Measurements from ENCODE around the gene DDX25.

The DDX25 gene

DNA sequence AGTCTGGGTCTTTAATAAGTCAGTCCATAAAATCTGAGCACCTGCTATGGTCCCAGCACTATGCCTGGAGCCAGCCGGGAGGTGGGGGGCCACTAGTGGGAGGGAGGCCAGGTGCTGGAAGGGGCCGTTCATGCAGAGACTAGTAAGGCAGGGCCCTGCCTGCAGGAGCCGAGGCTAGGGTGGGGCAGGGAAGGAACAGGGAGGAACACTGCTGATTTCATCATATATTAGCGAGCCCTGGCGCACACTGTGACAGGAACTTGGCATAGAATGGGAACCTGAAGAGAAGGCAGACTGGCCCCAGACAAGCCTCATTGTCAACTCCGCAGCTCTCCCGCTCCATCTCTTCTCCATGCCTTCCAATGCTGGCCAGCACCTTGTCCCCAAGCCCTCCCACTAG lies 48.7 kb downstream of the DDX25 start:
- peak; percentile 28 for DNase-seq

DNA sequence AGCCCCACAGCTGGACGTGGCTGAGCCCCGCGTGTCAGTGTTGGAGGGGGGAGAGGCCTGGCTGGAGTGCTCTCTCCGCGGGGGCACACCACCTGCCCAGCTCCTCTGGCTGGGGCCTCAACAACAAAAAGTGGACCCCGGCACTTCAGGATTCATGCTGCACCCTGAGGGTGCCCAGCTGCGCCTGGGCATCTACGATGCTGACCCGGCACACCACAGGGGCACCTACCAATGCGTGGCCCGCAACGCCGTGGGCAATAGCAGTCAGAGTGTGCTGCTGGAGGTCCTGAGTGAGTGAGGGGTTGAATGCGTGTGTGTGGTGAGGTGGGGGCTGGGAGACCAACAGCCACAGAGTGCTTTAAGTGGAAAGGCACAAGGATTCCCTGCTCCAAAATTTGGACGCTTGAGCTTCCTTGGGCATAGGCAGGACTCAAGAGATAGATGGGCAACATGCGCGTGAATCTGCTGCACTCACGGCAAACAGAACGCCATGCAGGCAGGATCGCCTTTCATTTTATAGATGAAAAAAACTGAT lies 49.2 kb downstream of the DDX25 start:
- DNase-seq = no peak

DNA sequence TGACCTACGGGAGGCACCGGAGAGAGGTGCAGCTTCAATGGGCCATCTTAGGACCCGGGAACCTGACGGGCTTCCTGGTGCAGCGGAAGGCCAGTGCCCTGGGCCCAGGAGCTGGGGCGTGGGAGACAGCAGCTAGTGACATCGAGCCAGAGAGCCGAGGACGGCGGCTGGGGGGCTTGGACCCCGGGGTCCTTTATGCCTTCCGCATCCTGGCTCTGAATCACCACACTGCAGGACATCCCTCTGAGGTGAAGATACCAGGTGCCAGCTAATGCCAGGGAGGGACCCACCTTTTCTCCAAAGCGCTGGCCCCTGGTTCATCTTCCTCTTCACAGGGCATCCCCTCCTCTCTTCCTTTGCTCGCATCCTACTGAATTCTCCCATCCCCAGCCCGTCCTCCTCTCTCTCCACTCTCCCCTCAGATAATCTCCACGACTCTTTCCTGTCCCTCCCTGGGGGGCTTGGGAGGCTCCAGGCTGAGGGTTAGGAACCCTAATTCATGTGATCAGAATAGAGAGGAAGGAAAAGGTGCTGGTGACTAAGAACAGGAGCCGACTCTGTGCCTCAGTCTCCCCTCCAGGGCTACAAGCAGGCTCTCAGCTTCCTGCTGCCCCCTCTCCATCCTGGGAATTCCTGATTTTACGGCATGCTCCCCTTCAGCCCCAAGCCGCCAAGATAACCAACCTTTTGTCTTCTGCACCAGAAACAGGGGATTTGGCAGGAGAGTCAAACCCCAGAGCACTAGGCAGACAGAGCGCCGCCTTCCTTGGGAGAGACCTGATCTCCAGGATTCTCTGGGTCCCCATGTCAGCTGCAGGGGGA lies 50.0 kb downstream of the DDX25 start:
- DNase-seq = no peak

DNA sequence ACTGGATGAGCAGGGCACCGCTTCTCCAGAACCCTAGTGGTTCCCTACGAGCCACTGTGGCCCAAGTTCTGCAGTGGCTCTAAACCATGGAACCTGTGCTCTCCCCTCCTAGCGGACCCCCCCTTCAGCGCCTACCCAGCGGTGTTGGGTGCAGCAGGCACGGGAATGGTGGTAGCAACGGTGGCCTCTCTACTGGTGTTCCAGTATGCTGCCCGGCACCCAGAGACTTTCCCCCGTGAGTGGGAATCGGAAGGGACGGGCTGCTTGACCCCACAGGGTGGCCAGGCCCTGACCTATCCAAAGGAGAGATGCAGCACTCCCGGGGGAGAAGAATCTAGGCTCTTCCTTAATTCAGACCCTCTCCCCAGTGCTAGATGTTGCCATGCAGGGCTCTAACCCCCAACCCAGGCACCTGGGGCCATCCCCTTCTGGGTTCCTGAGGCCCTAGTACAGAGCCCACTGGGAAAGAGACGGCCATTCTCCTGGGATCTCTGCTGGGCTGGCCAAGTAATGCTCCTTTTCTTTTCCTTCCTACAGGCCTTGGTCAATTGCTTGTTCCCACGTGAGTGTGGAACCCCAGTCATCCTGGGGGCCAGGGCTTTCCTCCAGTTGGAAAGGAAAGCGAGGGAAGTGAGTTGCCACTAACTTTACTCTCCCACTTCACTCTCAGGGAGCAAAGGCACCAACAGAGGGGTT lies 50.8 kb downstream of the DDX25 start:
- DNase-seq = no peak

DNA sequence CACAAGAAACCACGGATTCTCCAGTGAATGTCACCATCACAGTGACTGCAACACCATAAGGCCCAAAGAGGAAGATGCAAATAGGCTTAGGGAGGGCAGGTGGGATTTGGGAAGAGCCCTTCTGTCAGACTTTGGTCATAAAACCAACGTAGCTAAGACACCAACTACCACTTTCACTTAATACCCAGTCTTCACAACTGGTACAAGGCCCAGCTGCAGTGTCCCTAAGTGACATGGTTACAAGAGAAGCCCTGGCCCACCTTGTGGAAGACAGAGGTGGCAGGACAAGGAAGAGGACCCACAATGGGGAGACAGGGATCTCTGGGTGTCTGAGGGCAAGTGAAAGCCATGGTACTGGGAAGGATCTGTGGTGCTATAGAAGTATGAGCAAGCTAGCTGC lies 51.5 kb downstream of the DDX25 start:
- no peak for DNase-seq

DNA sequence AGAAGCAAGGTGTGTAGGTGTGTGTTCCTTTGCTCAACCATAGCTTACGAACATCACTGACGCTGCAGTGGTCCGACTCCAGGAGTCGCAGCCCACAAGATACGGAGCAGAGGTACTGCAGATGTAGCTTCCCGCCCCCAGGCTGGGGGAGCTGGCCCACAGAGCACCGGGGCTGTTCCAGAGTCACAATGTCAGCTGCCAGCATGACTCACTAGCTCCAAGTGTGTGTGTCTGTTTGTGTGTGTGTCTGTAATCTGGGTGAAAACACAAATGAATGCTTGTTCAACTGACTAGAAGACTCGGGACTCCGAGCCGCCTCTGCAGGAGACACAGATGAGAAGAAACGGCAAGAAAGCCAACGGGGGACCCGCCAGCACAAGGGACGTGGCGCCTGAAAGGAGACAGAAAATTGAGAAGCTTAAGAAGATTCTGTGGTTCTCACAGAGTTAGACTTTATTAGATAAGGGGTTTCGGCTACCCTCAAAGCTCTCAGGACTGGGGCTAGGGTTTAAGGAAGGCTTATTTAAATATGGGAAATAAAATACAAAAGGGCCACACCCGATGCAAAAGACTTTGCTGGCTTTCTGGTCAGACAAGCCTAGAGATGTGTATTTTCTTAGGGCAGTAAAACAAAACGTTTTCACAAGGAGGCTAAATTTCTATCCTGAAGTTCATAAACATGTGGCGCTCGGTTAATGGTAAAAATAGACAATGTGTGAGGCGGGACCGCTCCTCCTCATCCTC lies 52.3 kb downstream of the DDX25 start:
- DNase-seq = no peak

DNA sequence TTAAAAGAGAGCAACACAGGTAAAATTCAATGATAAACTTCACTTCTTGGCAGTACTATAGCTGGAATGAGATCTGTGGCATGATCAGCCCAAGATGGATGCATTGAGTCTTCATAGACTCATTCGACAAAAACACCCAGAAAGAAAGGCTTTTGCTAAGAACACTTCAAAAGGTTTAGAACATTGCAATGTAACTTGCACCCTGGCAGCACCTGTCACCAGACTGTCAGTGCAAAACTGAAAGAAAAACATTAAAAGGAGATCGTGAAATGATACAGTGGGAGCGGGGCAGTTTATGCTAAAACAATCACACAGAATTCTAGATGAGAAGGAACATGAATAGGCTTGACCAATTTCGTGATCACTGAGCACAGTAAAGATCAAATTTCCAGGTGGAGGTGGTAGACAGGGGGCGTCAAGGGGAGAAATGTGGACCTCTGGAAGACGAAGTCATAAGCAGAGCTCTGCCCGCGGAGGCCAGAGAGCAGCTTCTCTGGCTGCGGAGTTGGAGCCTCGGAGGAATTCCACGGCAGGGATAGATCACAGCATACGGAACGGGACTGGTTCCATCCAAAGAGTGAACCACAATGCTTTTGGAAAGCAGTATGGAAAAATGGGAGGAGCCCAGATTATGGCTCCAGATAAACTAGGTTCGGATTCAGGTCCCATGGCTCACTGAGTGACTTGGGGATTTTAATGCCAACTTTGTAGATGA lies 53.5 kb downstream of the DDX25 start:
- no peak for DNase-seq

DNA sequence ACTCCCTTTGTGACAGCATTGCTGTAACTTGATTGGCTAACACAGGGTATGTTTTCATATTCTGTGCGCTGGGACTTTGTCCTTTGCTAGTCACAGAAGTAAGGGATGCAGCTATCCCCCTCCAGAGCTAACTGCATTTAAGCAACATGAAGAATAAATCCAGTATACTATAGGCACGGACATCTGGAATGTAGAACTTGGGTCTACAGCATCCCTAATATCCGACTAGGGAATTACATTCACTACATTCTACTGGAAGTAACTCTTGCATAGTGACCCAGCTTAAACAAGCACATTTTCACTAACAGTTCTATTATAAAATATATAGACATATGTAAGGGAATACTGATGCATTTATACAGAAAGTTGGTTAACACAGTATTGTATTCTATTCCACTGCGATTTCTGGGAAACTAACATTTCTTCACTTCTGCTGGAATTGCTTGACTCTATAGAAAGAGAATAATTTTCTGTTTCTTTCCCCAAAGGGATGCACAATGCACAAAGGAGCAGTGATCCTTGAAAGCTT lies 54.6 kb downstream of the DDX25 start:
- DNase-seq = no peak

DNA sequence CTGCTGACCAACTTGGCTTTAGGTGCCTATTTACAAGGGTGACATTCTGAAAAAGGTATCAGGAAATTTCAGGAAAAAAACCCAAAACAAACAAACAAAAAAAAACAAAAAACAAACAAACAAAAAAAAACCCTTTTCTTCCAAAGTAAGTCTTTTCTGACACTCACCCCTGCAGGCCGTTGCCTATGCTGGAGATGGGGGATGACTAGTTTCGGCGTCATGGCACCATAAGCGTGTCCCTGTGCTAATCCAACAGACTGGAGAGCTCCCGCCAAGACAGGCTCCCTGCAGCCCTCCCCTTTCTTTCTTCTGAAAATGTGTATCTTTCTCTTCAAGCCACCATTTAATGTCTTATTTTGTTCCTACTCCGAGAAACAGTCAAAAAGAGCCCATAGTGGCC lies 55.2 kb downstream of the DDX25 start:
- no peak for DNase-seq

DNA sequence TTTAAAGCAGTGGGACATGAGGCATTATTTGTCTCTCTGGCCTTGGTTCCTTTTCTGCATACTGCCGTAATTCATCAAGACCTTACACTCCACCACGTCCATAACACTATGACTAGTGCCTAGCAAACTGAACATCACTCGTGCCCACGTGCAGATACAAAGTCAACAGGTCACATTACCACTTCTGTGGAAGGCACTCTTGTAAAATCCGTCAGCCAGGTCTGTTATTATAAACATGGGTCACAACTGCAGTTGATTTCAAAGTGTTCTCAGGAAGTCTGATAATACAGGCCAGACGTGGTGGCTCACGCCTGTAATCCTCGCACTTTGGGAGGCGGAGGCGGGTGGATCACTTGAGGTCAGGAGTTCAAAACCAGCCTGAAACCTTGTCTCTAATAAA lies 55.6 kb downstream of the DDX25 start:
- DNase-seq = no peak

DNA sequence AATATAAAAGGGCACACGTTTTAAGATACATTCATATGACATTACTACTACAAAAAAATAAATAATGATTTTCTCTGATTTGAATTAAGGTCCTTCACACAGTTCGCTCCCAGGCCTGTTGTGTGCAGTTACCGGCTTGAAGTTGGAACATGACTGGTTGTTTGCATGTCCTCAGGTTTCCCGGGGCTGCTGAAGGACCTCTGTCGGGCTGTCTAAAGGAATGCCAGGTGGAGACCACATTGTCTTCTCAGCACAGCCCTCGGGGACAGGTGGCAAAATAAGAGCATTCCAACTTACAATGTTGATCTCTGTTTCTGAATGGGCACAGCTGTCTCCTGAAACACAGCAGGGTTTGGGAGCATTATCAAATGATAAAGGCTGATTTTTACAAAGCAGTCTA lies 56.5 kb downstream of the DDX25 start:
- DNase-seq = no peak

DNA sequence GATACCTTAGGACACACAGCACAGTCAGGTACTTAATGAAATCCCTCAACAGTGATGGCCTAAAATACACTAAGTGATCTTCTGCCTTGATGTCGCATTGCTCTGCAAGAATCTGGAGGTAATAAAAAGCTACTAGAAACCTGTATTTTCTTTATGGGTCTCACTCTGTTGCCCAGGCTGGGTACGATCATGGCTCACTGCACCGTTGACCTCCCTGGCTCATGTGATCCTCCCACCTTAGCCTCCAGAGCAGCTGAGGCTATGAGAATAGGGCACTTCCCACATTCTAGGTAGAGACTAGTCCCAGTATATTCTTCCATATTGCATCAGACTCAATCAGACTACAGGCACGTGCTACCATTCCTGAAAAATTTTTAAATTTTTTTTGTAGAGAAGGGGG lies 63.2 kb downstream of the DDX25 start:
- DNase-seq = no peak

DNA sequence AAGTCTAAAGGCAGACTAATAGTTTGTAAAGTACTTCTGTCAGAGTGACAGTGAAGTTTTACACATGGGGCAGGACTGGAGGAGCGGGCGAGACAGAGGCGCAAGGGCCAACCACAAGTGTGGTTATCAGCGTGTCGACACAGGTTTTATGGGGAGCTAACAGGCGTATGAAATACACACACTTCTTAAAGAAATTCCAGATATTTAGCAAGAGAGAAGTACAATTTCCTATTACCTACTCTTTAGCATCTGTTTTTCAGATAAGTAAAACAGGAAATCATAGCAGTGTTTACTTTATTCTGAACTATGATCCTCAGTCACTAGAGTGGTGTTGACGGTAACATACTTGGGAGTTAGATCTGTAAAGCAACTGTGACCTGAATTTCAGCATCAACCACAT lies 64.0 kb downstream of the DDX25 start:
- DNase-seq = no peak

DNA sequence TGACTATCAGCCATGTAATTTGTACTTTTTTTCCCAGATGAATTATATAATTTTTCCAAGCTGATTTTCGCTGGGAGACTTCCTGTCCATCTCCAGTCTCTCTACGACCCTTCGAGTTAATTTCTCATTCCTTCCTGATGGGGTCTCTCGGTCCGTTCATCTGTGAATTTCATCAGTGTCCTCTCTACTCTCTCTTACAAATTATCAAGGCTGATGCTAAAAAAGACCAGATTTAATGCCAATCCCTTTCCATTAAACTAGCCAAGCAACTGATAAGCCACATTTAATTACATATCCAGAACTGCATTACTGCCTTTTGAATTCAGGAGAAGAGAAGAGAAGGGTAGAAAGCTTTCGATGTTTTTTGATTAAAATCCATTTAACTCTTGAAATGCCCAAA lies 67.3 kb downstream of the DDX25 start:
- DNase-seq = no peak

DNA sequence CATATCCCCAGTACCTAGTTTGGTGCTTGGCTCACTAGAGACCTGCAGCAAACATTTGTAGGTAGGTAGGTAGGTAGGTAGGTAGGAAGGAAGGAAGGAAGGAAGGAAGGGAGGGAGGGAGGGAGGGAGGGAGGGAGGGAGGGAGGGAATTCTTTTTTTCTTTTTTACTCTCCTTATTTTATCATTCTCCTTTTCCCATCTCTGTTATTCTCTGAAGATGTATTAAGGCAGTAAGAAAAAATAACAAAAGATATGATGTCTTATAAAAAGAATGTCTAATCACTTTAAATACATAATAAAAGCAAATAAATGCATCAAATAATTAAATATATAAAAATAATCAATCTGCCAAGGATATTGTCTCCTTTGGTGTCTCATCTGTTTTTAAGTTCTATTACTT lies 70.0 kb downstream of the DDX25 start:
- no peak for DNase-seq

DNA sequence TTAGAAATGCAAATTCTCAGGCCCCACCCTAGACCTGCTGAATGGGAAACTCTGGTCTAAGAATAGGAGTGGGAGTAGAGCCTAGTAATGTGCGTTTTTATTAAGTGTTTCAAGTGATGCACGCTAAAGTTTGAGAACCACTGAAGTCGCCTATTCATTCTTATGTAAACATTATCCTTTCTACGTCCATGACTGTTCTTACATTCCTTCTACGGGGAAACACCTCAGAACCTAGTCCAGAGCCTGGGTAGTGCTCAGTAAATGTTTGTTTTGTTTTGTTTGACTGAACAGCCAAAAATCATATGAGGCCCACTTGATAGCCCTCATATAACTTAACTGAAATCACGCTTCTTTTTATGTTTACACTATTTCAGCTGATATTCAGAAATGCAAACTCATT lies 71.3 kb downstream of the DDX25 start:
- DNase-seq = peak; percentile 59

DNA sequence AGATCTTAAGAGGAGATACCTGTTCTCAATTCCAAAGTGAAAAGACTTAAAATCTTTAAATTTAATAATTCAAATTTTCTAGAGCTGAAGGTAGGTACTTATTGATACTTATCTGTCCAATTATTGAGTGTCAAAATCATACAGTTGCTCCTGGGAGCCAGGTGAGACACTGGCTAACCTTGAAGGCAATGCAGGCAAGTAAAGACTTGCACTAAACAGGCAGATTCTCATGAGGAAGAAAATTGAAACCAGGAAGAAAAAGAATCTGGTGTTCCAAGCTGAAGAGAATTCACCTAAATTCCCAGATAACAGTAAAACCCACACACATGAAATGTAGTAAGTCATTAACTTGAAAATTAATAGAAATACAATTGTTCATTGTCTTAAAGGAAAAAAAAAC lies 71.8 kb downstream of the DDX25 start:
- no peak for DNase-seq

DNA sequence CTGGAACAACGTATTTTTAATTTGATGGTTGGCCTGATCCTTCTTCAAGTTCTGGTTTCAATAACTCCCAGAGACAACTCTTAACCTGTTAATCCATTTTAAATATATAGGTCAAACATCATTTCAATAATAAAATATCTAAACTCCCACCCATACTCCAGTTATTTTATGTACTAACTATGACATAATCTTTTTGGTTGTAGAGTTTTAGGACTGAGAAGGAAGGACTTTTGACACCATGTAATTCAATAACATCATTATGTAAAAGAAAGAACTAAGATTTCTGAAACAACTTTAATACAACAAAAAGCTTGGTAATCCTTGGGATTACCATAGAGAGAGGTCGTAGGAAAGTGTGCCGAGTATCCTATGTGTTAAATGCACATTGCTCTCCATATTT lies 73.0 kb downstream of the DDX25 start:
- no peak for DNase-seq

DNA sequence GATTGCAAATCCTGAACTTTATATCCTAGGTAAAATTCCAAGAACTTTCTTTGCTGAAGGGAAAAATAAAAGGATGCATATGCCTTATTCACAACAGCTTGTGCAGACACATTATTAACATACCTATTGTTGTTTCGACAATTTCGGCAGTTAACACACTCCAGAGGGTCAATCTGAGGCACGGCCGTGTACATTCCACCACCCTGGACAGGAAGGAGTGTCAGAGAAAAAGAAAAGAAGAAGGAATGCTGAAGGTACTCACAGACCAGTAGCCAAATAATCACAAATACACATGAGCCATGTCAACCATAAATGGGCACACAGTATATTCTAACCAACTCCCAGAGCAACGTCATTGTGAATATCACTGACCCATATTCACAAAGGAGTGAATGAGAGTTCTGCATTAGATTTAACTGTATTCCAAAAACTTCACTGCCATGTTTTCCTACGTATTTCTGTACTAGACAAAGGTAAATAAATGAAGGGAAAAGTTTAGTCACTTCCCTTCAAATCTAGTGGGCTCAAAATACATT lies 73.9 kb downstream of the DDX25 start:
- DNase-seq = no peak

Measured in DMS79 (cell line).